Stimulated activated CD4-positive, alpha-beta T cell treated with anti-CD3 and anti-CD28 coated beads, Interleukin-2, amount 100 ng/mL, for 4 hours (primary cell): ENCODE data around the gene HTRA3.

Source experiments
- DNase-seq: peaks from one replicate; pipeline ENCODE4 v3.0.0-alpha.2; 2020; ENCODE audit warnings: low read depth

The HTRA3 gene

GRCh38 chr4:8280158-8280875 is 10.8 kb downstream of the HTRA3 start:
- no peak for DNase-seq

GRCh38 chr4:8280876-8281440 is 11.4 kb downstream of the HTRA3 start:
- no peak for DNase-seq

GRCh38 chr4:8281519-8282133 is 12.1 kb downstream of the HTRA3 start:
- DNase-seq, result no peak

GRCh38 chr4:8282134-8282641 is 12.6 kb downstream of the HTRA3 start:
- DNase-seq, result no peak

GRCh38 chr4:8282742-8283141 is 13.2 kb downstream of the HTRA3 start:
- DNase-seq, result no peak

GRCh38 chr4:8283161-8283560 is 13.6 kb downstream of the HTRA3 start:
- DNase-seq, result no peak

GRCh38 chr4:8283631-8284121 is 14.1 kb downstream of the HTRA3 start:
- no peak for DNase-seq

- no peak for DNase-seq
Observed at GRCh38 chr4:8284391-8284790, 14.8 kb downstream of the HTRA3 start.

- DNase-seq, result no peak
Observed at GRCh38 chr4:8285143-8285975, 15.8 kb downstream of the HTRA3 start.

GRCh38 chr4:8285976-8286718 is 16.6 kb downstream of the HTRA3 start:
- no peak for DNase-seq

- no peak for DNase-seq
Observed at GRCh38 chr4:8286719-8287342, 17.3 kb downstream of the HTRA3 start.

- DNase-seq, result no peak
Observed at GRCh38 chr4:8287343-8288280, 18.1 kb downstream of the HTRA3 start.

- DNase-seq, result no peak
Observed at GRCh38 chr4:8289151-8289750, 19.7 kb downstream of the HTRA3 start.

GRCh38 chr4:8289956-8290700 is 20.6 kb downstream of the HTRA3 start:
- DNase-seq, result no peak

- no peak for DNase-seq
Observed at GRCh38 chr4:8290701-8290970, 21.1 kb downstream of the HTRA3 start.

- DNase-seq, result no peak
Observed at GRCh38 chr4:8291036-8291682, 21.6 kb downstream of the HTRA3 start.

- no peak for DNase-seq
Observed at GRCh38 chr4:8291701-8292477, 22.3 kb downstream of the HTRA3 start.
